Heart left ventricle (tissue), 16 donors: Measurements from ENCODE around the gene ZCRB1. TPM values are rescaled to one million over a fixed set of nuclear protein-coding genes. Genes with fewer than 3 reads are reported as not detected.

ENCODE experiments used
- ATAC-seq, 4 donors: fragments of 200-7000 bp; cut with Tn5 transposase; one replicate each; pipeline ENCODE4 v1.9.1; 2020 to 2022; ENCODE audit warnings: moderate library complexity in 4 of 4, mild to moderate bottlenecking in 3 of 4, moderate number of reproducible peaks in 1 of 4
- DNase-seq, 5 donors: peaks; one replicate each; pipeline ENCODE4 v3.0.0-alpha.2; 2020
- H3K27ac ChIP-seq, 12 donors: fragments of 200-600 bp; sonication (generic) in 4 of 12; one replicate each; pipeline versions ENCODE4 v1.5.0 to v1.8.0; 2016 to 2022; ENCODE audit warnings: mild to moderate bottlenecking in 2 of 12
- H3K27me3 ChIP-seq, 9 donors: fragments of 200-600 bp; sonication (generic) in 2 of 9; one replicate each; pipeline versions ENCODE4 v1.5.1 to v1.8.0; 2016 to 2022; ENCODE audit warnings: mild to moderate bottlenecking in 3 of 9
- H3K36me3 ChIP-seq, 9 donors: fragments of 200-600 bp; sonication (generic) in 2 of 9; one replicate each; pipeline versions ENCODE4 v1.5.0 to v1.8.0; 2018 to 2022; ENCODE audit warnings: mild to moderate bottlenecking in 2 of 9
- H3K4me1 ChIP-seq, 12 donors: fragments of 200-600 bp; sonication (generic) in 4 of 12; one replicate each; pipeline versions ENCODE4 v1.5.0 to v1.8.0; 2016 to 2022; ENCODE audit warnings: mild to moderate bottlenecking in 3 of 12
- H3K4me3 ChIP-seq, 12 donors: fragments of 200-600 bp; sonication (generic) in 4 of 12; one replicate each; pipeline versions ENCODE4 v1.5.0 to v1.8.0; 2017 to 2022; ENCODE audit warnings: mild to moderate bottlenecking in 9 of 12, moderate library complexity in 4 of 12
- H3K9me3 ChIP-seq, 12 donors: fragments of 200-600 bp; sonication (generic) in 4 of 12; one replicate each; pipeline versions ENCODE4 v1.5.0 to v1.8.0; 2016 to 2022; ENCODE audit warnings: mild to moderate bottlenecking in 1 of 12
- CTCF ChIP-seq, 12 donors: fragments of 200-600 bp; sonication (generic) in 4 of 12; IDR thresholded peaks; one replicate each; pipeline versions ENCODE4 v1.5.0 to v1.8.0; 2018 to 2022; ENCODE audit warnings: antibody characterized with exemption in 12 of 12, mild to moderate bottlenecking in 5 of 12
- POLR2A ChIP-seq, 2 donors: fragments of 450-650 bp; IDR thresholded peaks; one replicate each; pipeline ENCODE4 v1.6.1; 2017; ENCODE audit warnings: antibody characterized with exemption in 2 of 2, mild to moderate bottlenecking in 2 of 2, moderate library complexity in 2 of 2
- WGBS, 4 donors: extraction: QIAGEN DNeasy Blood & Tissue Kit in 2 of 4; methylation state at CpG; one replicate each; pipeline versions ENCODE4 v1.1.5 to v1.1.7; 2013 to 2018; 5-methylcytosine and 5-hydroxymethylcytosine counted together
- intact Hi-C, 10 donors: fragments of 100-400 bp; cut with DNase I; formaldehyde crosslinking; loops; one replicate each; pipeline versions ENCODE4 v1.11.1 to v1.14.2; 2022
- polyA plus RNA-seq, 2 donors: library from polyadenylated mRNA; stranded (reverse); fragments of 200-250 nt; gene quantifications; one replicate each; pipeline ENCODE4 v1.2.3, GENCODE V29; 2013
- total RNA-seq, 9 donors: library from RNA; depleted of rRNA in 2 of 9; stranded (reverse); fragments of >200 nt in 2 of 9; fragmentation: NEBNext Ultra II Directional in 3 of 9; extraction: Animal tissue kit (Norgen Biotek cat#: 25700) in 3 of 9; gene quantifications; one replicate each; pipeline versions ENCODE4 v1.1.0 to v1.2.4, GENCODE V29; 2016 to 2023
- donor health status: ischemic (EF 13 %, LVEDD 7.1; RV severe dilation, severe dysfunction).
- donor health status: healthy with polysubstance abuse.
- donor health status: DM: no; HTN: yes; CAD: no.
- donor health status: DM: no; HTN: no; CAD: no.
- donor health status: ischemic (EF 25% LVEDD 6.9; RV normal size, moderate dysfunction).
- donor health status: ischemic (EF 25% LVEDD 5.7; RV mildly dilated, moderate dysfunction).
- donor health status: healthy.
- donor health status: DM: yes; HTN: yes; CAD: no.
- donor health status: ischemic (EF 35%, LVEDD 5.7; RV mildly dilated, moderate dysfunction).
- donor health status: nonischemic (EF 11% LVEDD 7.7; RV severe dilation, severe dysfunction).
- donor health status: DM: yes; HTN: yes; CAD: no.
- donor health status: PGD.
- donor health status: ischemic (EF 29% LVEDD 5.4; RV normal size, mild dysfunction).
- donor health status: nonischemic (EF 23%, LVEDD 6.1; RV moderate dilation, normal function).

Gene ZCRB1
- total and polyA plus RNA-seq, 11 donors = 28.1 to 69.0 (median 52.4) TPM

- Histone ChIP-seq H3K27me3 (no peaks in the 10 kb centered on the region), H3K27ac (no peak overlapping the region), H3K4me3 (no peak overlapping the region), H3K36me3 (peaks cover 0 to 4% (median 0%) of the 10 kb centered on the region in 9 donors), H3K4me1 (peaks cover 0 to 5% (median 0%) of the 10 kb centered on the region in 12 donors), H3K9me3 (no peaks in the 10 kb centered on the region)
- ATAC-seq (no peak), DNase-seq (no peak)
- intact Hi-C loops = no loop called here
- TF ChIP-seq POLR2A (IDR thresholded peaks at IDR 0.05) (no peak), CTCF (IDR thresholded peaks at IDR 0.05) (no peak)
- WGBS, 4 donors = 91 to 97% (median 94%) methylated on average over 1 of the region's 1 CpG
These were observed 20.6 kb upstream of the ZCRB1 start for GRCh38 chr12:42346403-42347002.

GRCh38 chr12:42343721-42344120, 17.8 kb upstream of the ZCRB1 start:
- Histone ChIP-seq H3K27me3 (no peaks in the 10 kb centered on the region), H3K4me1 (peaks cover 0 to 5% (median 0%) of the 10 kb centered on the region in 12 donors), H3K36me3 (peaks cover 0 to 7% (median 0%) of the 10 kb centered on the region in 9 donors), H3K9me3 (no peaks in the 10 kb centered on the region), H3K4me3 (no peak overlapping the region), H3K27ac (no peak overlapping the region)
- intact Hi-C loops = no loop called here
- TF ChIP-seq POLR2A (IDR thresholded peaks at IDR 0.05) (no peak), CTCF (IDR thresholded peaks at IDR 0.05) (no peak)
- 75 to 91% (median 81%) methylated on average over 3 of the region's 3 CpGs for WGBS, 4 donors
- ATAC-seq = no peak
- no peak for DNase-seq

DNA sequence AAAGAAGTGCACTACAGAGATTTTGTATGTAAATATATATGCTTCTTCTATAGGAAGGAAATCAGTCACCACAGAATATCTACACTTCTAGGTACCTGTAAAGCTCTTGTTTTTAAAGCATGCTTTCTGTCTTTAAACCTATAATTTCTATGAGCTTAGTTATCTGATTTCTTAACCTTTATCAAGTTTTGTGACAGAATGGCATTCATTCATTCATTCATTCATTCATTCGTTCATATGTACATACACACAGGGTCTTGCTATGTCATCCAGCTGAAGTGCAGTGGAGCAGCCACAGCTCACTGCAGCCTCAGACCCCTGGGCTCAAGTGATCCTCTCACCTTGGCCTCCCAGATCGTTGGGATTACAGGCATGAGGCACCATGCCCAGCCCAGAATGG, 16.1 kb upstream of the ZCRB1 start:
- H3K9me3 ChIP-seq = no peaks in the 10 kb centered on the region
- intact Hi-C loops = no loop called here

GRCh38 chr12:42338280-42338679, 12.4 kb upstream of the ZCRB1 start:
- DNase-seq (no peak), ATAC-seq (no peak)
- TF ChIP-seq POLR2A (IDR thresholded peaks at IDR 0.05) = no peak
- no peak for TF ChIP-seq CTCF (IDR thresholded peaks at IDR 0.05)
- intact Hi-C loops = loop anchor here in 2 of 10 donors (10.0 kb wide), 2 partner anchors 127 to 1063 kb away; no protein-coding TSS in a partner anchor
- Histone ChIP-seq H3K27me3 (no peaks in the 10 kb centered on the region), H3K4me1 (no peaks in the 10 kb centered on the region), H3K9me3 (no peaks in the 10 kb centered on the region), H3K27ac (no peak overlapping the region), H3K4me3 (no peak overlapping the region), H3K36me3 (peaks cover 0 to 35% (median 18%) of the 10 kb centered on the region in 9 donors)
- 83 to 92% (median 88%) methylated on average over 2 of the region's 2 CpGs for WGBS, 4 donors

More for the DNA sequence above, 16.1 kb upstream of the ZCRB1 start:
- Histone ChIP-seq H3K4me1 (no peaks in the 10 kb centered on the region), H3K27ac (no peak overlapping the region), H3K27me3 (no peaks in the 10 kb centered on the region), H3K36me3 (peaks cover 0 to 23% (median 6%) of the 10 kb centered on the region in 9 donors), H3K4me3 (no peak overlapping the region)
- ATAC-seq (no peak), DNase-seq (no peak)
- TF ChIP-seq POLR2A (IDR thresholded peaks at IDR 0.05) = no peak
- TF ChIP-seq CTCF (IDR thresholded peaks at IDR 0.05) = no peak
- WGBS, 4 donors = 66 to 95% (median 78%) methylated on average over 2 of the region's 2 CpGs
